DMS114 treated with DMSO at 0.1 percent for 48 hours (cell line): ENCODE measurements around the gene PCAT7.
"Not testable (repeated sequence)": the region's sequence is repeated elsewhere in the genome, so short reads cannot be mapped to it uniquely, and the experiment has no call there.

Source experiments
- DNase-seq: peaks from one replicate; lab custom pipeline; 2025; ENCODE audit not compliant: unreplicated experiment; lab: John Stamatoyannopoulos, UW

Gene PCAT7

DNA sequence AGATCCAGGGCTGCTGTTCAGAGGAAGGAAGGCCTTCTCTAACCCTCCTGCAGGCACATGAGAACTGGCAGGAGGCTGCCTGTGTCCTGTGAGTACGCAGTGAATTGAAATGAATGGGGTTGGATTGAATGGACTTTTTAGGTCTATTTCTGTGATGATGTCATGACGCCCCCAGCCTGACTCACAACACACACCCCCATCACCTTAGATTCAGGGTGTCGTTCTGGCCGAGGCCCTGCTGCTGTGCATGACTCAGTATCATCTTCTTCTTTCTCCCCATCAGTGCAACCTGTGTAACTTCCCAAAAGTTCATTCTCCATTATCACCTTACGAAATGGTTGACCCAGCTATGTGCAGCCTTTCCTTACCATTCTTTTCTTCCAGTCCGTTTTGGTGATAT lies 5.4 kb downstream of the PCAT7 start:
- no peak for DNase-seq

DNA sequence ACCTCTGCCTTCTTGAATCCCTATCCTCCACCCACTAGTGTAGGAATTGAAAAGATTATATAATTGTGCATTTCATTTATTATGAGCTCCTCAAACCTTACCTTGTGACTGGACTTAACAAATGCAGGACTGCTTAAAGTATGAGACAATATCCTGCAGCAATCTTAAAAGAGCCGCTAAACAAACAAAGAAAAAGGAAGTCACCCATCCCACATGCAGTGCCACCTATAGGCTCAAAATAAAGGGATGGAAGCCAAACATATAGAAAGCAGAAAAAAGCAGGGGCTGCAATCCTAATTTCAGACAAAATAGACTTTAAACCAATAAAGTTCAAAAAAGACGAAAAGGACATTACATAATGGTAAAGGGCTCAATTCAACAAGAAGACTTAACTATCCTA lies 8.7 kb downstream of the PCAT7 start:
- no peak for DNase-seq

DNA sequence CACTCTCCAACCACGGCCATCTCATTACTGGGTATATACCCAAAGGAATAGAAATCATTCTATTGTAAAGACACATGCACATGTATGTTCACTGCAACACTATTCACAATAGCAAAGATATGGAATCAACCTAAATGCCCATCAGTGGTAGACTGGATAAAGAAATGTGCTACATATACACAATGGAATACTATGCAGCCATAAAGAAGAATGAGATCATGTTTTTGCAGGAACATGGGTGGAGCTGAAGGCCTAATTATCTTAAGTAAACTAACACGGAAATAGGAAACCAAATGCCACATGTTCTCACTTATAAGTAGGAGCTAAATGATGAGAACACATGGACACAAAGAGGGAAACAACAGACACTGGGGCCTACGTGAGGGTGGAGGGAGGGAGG lies 9.4 kb downstream of the PCAT7 start:
- not testable (repeated sequence) for DNase-seq

DNA sequence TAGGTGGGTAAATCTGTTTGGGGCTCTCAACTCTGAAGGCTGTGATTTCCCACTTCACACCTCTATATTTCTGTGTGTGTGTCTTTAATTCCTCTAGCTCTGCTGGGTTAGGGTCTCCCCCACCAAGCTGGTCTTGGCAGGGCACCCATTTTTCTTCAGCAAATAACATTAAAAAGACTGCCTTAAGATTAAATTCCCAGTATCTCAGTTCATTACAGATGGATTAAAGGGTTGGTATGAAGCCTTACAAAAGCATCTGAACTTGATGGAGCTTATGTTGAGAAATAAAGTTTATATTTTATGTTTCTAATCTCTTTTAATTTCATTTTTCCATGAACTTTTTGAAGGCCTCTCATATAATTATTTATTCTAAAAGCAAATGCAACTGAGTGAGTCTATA lies 11.7 kb downstream of the PCAT7 start:
- DNase-seq = no peak

DNA sequence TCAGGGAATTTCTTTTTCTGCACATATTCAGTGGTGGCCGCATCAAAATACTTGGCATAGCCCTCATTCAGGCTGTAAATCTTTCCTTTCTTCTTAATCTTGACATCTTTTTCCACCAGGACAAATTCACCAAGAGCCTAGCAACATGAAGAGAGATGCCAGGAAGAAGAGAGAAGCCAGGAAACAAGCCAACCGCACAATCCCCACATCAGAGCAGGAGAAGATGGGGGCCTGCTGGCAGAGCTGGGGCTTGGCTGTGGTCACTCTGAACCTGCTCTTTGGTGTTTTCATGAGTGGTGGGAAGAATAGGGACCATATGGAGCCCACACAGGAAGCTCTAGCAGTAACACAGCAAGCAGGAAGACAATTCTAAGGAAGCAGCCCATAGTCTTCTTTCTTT lies 12.4 kb downstream of the PCAT7 start:
- DNase-seq = no peak

DNA sequence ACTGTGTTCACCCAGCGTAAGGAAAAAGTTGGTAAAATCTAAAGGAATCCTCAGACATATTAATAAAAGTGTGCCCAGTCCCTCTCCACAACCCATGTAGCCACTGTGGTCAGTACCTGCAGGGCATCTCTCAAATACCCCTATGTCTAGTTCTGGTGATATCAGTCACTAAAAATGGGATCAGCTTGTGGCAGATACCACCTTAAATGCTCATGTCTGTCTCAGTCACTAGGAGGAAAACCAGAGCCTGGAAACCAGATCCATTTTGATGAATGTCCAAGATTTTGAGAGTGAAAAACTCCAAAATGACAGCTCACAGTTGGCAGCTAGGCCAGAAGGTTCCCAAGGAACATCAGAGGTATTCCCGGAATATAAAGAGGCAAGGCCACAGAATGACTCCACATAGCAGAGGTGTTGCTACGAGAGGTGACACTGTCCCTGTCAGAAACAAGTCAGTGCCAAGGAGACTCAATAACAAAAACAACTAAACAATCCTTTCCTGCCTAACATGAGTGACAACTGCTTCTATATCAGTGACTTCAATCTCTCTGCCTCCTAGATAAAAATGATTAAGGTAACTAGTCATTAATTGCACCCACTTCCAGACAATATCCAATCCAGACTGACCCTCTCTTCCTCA lies 13.5 kb downstream of the PCAT7 start:
- no peak for DNase-seq

DNA sequence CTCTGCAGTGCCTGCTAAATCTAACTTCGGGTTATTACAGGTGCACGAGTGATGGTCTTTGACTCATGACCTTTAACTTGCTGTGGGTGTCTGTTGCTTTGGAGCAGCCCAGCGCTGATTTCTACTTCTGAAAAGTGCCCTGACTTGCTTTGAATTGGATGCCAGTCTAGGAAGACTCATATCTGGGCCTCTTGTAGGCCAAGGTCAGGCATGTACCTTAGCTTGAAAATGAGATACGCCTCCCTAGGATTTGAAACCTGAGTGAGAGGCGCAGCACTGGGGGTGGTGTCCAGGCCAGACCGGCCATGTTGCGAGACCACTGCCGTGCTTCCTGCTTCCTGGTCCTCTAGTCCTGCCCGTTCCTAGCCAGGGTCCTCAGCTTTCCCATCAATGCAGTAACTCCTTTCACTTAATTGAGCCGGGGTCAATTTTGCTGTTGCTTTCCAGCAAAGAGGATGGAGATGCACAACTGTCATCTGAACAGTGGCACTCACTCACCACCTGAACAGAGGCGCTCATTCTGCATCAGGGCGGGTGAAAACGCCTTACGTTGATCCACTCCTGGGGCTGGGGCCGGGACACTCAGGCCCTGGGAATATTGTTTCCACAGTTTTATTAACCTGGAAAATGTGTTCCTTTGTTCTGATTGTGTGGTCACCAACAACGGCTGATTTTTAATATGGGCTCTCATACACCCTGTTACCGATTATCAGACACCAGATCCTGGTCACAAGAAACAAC lies 14.3 kb downstream of the PCAT7 start:
- no peak for DNase-seq

DNA sequence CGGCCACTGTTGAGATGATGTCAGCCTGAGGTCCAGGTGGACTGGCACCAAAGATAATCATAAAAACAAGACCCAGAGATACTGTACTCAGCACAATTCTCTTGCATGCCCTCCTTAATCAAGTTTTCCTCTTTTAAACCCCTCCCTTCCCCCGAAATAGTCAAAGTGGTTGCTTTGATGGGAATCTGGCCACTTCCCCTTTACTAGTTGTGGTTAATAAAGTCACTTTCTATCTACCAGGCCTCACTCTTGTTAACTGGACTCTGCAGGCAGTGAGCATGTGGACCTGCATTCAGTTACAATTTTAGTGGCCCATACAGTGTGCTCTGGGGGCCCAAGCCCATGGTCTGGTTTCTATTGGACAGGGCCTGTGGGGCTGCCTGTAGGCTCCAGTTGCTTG lies 21.2 kb downstream of the PCAT7 start:
- DNase-seq = no peak

DNA sequence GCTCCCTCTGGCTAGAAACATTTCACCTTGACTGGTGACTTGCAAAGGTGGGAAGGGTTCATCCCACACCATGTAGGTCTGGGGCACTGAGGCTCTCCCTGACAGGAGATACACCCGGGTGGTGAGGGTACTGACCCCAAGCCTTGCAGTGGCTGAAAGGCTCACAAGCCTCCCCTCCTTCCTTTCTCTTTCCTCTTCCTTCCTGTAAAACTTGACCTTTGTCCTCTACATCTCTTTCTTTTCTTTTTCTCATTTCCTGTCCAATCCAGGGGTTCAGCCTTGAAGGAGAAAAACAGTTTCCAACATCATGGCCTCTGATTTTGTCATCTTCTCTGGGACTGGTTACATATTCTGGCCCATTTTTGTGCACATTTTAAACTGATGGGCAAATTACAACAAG lies 22.2 kb downstream of the PCAT7 start:
- DNase-seq = no peak

DNA sequence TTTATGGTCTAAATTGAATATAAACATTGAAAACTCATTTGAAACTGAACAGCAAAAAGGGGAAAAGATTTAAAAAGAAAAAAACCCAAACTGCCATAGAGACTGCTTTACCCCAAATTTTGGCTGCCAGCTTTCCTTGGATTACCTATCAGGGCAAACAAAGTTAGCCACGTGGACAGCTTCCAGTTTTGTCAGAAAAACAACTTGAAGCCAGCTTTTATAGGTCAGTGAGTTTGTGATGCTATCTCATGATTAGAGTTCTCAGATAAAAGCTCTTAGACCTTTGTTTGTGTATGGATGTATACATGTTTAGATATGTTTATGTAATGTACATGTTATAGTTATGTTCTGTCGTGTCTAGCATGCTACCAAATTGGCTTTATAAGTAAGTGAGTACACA lies 22.7 kb downstream of the PCAT7 start:
- no peak for DNase-seq

DNA sequence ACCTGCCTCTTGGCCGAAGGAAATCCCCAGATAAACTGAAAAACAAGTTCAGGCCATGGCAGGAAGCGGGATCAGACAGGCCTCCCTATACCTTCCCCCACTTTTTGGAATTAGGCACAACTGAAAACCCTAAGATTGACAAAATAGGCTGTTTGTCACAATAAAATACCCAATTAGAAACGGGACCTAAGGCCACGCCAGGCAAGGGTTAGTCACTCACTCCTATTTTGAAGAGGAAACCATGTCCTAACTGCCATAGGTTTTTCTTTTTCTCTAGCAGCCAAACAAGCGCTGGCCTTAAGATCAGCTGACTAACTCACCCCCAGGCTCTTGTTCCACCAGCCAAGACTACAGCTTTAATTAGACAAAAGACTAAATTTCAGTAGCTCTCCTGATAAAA lies 26.8 kb downstream of the PCAT7 start:
- no peak for DNase-seq

DNA sequence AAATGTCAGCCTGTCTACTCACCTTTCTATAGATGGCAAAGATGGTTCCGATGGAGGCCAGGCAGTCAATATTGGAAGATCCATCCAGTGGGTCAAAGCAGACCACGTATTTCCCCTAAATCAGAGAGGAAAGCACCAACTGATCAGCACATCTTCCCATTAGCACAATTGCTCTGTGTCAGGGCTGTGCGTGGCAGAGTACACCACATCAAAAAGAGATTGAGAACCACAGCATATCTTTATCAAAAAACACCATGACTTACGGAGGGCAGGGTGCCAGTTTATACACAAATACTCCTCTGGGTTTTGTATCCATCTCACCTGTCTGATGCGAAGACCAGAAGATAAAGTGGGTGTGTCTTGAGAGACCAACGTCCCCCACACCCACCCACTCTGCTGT lies 29.7 kb downstream of the PCAT7 start:
- no peak for DNase-seq

DNA sequence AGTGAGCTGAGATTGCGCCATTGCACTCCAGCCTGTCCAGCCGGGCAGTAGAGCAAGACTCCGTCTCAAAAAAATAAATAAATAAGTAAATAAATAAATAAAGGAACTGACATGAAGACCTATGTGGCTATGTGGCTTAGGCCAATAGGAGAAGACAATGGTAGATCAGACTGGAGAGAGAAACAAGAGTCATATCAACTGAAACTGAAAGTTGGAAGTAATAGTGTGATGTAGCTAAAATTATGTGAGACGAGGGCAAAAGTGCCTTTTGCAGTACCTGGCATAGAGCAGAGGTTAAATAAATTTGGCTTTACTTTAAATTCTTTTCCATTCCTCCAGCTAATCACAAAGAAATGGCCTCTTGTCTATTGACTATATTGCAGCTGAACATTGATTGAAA lies 31.4 kb downstream of the PCAT7 start:
- no peak for DNase-seq

DNA sequence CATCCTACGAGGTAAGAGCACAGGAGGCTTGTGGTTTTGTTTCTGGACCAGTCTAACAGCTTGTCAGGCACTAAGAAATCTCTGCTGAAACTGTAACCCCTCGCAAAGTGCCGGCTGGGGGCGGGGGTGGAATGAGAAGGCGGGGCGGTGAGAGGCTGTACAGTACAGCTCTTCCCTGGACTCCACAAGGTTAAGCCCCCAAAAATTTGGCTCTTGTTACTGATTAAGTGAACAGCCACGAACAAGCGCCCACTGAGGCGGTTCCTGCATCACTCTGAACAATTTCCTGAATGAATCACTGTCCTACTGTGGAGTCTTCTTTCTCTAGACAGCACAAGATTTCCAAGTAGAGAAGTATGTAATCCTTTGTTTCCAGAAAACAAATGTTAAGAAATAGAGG lies 31.9 kb downstream of the PCAT7 start:
- no peak for DNase-seq

DNA sequence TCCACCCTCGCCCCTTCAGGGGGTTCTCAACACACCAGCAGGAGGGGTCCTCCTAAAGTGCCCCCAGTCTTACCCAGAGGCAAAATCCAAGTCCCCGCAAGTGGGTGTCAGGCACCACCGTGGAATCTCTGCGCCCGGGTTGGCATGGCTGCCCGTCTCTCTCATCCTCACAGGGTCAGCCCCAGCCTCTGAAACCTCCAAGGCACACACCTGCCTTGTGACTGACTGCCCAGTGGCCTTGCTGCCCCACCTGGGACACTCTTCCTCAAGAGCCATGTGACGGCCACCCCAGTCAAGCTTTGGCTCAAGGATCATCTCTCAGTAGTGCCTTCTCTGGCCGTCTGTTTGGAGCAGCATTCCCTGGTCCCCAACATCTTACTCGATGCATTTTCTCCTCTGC lies 33.8 kb downstream of the PCAT7 start:
- DNase-seq = no peak

DNA sequence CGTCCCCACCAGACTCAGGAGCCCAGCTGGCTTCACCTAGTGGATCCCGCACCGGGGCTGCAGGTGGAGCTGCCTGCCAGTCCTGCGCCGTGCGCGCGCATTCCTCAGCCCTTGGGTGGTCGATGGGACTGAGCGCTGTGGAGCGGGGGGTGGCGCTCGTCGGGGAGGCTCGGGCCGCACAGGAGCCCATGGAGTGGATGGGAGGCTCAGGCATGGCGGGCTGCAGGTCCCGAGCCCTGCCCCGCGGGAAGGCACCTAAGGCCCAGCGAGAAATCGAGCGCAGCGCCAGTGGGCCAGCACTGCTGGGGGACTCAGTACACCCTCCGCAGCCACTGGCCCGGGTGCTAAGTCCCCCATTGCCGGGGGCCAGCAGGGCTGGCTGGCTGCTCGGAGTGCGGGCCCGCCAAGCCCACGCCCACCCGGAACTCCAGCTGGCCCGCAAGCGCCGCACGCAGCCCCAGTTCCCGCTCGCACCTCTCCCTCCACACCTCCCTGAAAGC lies 36.2 kb downstream of the PCAT7 start:
- not testable (repeated sequence) for DNase-seq

DNA sequence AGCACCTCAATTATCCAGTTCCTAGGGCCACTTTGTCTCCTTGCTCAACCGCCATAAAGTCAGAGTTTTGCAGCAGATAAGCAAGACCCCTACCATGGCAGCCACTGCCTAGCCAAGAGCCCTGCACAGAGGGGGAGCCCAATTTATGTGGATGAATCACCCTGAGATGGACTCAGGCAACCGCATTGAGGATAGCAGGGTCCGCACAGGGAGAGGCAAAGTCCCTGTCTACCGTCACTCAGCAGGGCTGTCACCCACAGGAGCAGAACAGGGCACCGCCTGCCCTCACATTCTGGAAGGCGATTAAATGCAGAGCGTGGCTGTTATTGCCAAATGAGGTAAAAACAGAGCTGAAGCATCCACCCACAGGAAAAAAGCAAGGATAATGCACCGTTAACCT lies 37.0 kb downstream of the PCAT7 start:
- no peak for DNase-seq

DNA sequence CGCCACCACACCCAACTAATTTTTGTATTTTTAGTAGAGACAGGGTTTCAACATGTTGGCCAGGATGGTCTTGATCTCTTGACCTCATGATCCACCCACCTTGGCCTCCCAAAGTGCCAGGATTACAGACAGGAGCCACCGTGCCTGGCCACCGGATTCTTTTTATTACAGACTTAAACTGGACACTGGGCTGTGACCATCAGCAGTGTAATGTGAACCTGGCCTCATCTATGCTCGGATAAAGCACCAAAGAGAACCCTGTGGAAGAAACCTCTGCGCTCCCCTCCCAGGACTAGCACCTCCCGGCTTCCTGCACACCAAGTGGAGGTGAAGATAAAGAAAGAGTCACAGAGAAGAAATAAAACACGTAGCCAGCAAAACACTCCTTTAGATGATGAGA lies 37.8 kb downstream of the PCAT7 start:
- DNase-seq = not testable (repeated sequence)

DNA sequence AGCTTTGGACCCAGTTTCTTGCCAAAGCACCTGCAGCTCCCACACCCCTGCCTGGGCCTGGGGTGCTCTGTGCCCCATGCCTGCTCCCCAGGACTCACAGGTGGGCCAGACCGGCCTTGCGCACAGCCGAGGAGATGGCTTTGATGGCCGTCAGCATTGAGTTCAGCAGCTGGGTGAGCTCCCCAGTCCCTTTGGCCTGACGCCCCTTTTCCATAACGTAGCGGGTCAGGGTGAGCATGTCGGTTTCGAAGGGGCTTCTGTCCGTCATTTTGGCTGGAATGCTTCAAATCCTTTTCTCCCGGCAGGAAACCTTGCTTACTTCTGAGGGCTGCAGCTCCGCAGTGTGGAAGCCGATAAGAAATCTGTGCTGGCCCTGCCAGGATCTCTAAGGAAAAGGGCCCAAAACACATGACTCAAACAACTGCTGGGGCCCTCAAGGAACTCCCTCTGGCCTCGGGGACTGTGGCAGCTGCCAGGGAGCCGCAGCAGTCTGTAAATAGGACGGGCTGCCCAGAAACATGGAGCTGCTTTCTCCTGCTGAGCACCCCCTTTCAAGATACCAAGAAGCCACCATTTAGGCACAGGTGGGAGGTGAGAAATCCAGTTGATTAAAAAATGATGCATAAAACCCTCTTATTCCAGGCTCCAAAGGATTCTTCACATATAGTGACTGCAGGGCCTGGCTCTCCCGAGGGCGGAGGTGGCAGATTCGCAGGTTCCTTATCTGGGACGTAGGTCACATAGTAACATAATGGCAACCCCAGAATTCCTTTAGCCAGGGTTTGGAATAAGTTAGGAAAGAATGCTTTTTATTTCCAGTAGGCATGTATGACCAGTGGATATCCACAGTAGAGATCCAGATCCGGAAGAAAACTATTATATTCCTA lies 38.8 kb downstream of the PCAT7 start, which contains the start of gene FBP2:
FBP2 (minus strand) TSS at position 366 of the 887 bp plus-strand sequence; CDS start at position 268, 98 bp downstream.
- DNase-seq = no peak

DNA sequence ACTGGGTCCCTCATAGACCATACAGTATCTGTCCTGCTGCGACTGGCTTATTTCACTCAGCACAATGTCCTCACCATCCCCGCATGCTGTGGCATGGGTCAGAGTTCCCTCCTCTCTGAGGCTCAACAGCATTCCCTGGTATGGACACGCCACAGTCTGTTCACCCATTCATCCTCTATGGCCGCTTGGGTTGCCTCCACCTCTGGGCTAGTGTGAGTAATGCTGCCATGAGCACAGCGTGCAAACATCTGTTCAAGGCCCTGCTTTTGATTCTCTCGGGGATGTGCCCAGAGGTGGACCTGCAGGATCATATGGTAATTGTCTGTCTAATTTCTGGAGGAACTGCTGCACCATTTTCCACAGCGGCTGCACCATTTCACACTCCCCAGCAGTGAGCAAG lies 44.2 kb downstream of the PCAT7 start:
- DNase-seq = no peak

DNA sequence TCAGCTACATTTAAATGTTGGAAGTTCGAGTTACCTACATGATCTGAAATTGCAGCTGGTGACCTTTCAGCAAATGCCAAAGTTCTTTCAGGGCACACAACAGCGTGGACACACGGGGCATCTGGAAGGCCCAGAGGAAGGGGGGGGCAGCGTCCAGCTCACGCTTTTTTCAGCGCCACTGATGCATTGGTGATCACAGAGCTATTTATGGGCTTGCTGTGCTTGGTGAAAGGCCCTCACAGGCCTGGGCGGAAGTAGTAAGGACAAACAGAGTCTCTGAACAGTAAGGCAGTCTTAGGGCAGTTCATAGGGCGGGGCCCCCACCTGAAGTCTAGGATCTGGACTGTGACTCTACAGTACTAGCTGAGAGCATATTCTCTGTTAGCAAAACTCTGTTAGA lies 45.4 kb downstream of the PCAT7 start:
- DNase-seq = no peak

DNA sequence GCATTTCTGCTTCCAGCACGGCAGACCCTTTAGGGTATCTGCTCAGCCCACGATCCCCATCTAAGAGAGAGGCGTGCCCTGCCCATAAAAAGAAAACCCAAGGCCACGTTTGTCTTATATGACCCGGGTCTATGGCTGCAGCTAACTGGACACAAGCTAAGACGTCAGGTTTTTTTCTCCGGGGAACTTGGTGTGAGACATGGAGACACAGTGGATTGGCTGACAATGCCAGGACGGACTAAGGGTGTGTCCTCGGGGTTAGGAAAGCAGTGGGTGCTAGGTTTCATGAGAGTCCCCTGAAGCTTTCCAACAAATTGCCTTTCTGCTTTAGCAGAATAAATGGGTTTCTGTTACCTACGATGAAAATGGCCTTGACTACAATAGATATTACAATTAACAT lies 45.8 kb downstream of the PCAT7 start:
- no peak for DNase-seq
